CD4-positive, alpha-beta T cell treated with Interleukin-21 for 1 hour (primary cell): ENCODE measurements around the gene KMT2E.
"Not testable (repeated sequence)": the region's sequence is repeated elsewhere in the genome, so short reads cannot be mapped to it uniquely, and the experiment has no call there.

ENCODE experiments used
- DNase-seq: peaks from one replicate; pipeline ENCODE4 v3.0.0-alpha.2; 2020

The KMT2E gene

GRCh38 chr7:104982308-104983075 is 31.5 kb upstream of the KMT2E start:
- no peak for DNase-seq

- DNase-seq = no peak
Observed at GRCh38 chr7:104983076-104983577, 30.9 kb upstream of the KMT2E start.

- peak; percentile 87 for DNase-seq
Observed at GRCh38 chr7:104983578-104984539, 30.1 kb upstream of the KMT2E start.

- no peak for DNase-seq
Observed at GRCh38 chr7:104984585-104985258, 29.3 kb upstream of the KMT2E start.

GRCh38 chr7:104985259-104985617 is 28.8 kb upstream of the KMT2E start:
- no peak for DNase-seq

- DNase-seq = no peak
Observed at GRCh38 chr7:104986628-104987259, 27.3 kb upstream of the KMT2E start.

- DNase-seq = not testable (repeated sequence)
Observed at GRCh38 chr7:104987403-104987802, 26.6 kb upstream of the KMT2E start.

- DNase-seq = no peak
Observed at GRCh38 chr7:104990983-104991382, 23.0 kb upstream of the KMT2E start.

GRCh38 chr7:104992306-104992705 is 21.7 kb upstream of the KMT2E start:
- no peak for DNase-seq

GRCh38 chr7:104993217-104993862 is 20.7 kb upstream of the KMT2E start:
- no peak for DNase-seq

GRCh38 chr7:104998040-104998752 is 15.8 kb upstream of the KMT2E start:
- DNase-seq = no peak

- DNase-seq = no peak
Observed at GRCh38 chr7:105000200-105000599, 13.8 kb upstream of the KMT2E start.

- DNase-seq = no peak
Observed at GRCh38 chr7:105000927-105001336, 13.1 kb upstream of the KMT2E start.

- DNase-seq = no peak
Observed at GRCh38 chr7:105001652-105002184, 12.3 kb upstream of the KMT2E start.

- no peak for DNase-seq
Observed at GRCh38 chr7:105003275-105003674, 10.7 kb upstream of the KMT2E start.

- no peak for DNase-seq
Observed at GRCh38 chr7:105003872-105004510, 10.0 kb upstream of the KMT2E start.

GRCh38 chr7:105005006-105005405 is 9.0 kb upstream of the KMT2E start:
- DNase-seq = not testable (repeated sequence)

- not testable (repeated sequence) for DNase-seq
Observed at GRCh38 chr7:105005486-105005885, 8.5 kb upstream of the KMT2E start.

GRCh38 chr7:105006367-105007136 is 7.5 kb upstream of the KMT2E start:
- DNase-seq = no peak

GRCh38 chr7:105007298-105007697 is 6.7 kb upstream of the KMT2E start:
- no peak for DNase-seq
